Right lobe of liver (tissue), 6 donors: ENCODE data around the gene KCTD21. TPM values are rescaled to one million over a fixed set of nuclear protein-coding genes. Genes with fewer than 3 reads are reported as not detected.

Experiments used
- ATAC-seq, 4 donors: fragments of 200-7000 bp; cut with Tn5 transposase; one replicate each; pipeline ENCODE4 v1.9.1; 2020; ENCODE audit warnings: mild to moderate bottlenecking in 4 of 4, moderate library complexity in 4 of 4
- DNase-seq, 3 donors: peaks; one replicate each; pipeline ENCODE4 v3.0.0-alpha.2; 2020
- H3K27ac ChIP-seq, 3 donors: fragments of 200-600 bp; one replicate each; pipeline ENCODE4 v1.8.0; 2022
- H3K27me3 ChIP-seq, 2 donors: fragments of 200-600 bp; one replicate each; pipeline ENCODE4 v1.8.0; 2022
- H3K36me3 ChIP-seq, 4 donors: fragments of 200-600 bp; sonication (generic) in 1 of 4; one replicate each; pipeline versions ENCODE4 v1.5.1 to v1.8.0; 2017 to 2022; ENCODE audit warnings: control low read depth in 1 of 4
- H3K4me1 ChIP-seq, 4 donors: fragments of 200-600 bp; sonication (generic) in 1 of 4; one replicate each; pipeline versions ENCODE4 v1.5.1 to v1.8.0; 2017 to 2022; ENCODE audit warnings: control low read depth in 1 of 4
- H3K4me3 ChIP-seq, 3 donors: fragments of 200-600 bp; one replicate each; pipeline ENCODE4 v1.8.0; 2022
- H3K9me3 ChIP-seq, 4 donors: fragments of 200-600 bp; sonication (generic) in 1 of 4; one replicate each; pipeline versions ENCODE4 v1.5.1 to v1.8.0; 2017 to 2022; ENCODE audit warnings: control low read depth in 1 of 4
- CTCF ChIP-seq, 4 donors: fragments of 200-600 bp in 3 of 4; fragments of 450-650 bp in 1 of 4; IDR thresholded peaks; one replicate each; pipeline versions ENCODE4 v1.5.1 to v1.8.0; 2016 to 2022; ENCODE audit warnings: antibody characterized with exemption in 4 of 4, mild to moderate bottlenecking in 2 of 4
- POLR2A ChIP-seq: fragments of 450-650 bp; IDR thresholded peaks from one replicate; pipeline ENCODE4 v1.6.1; 2017; ENCODE audit warnings: antibody characterized with exemption, mild to moderate bottlenecking
- WGBS: methylation state at CpG from one replicate; pipeline ENCODE4 v1.1.6; 2018; ENCODE audit warnings: low coverage, low lambda C conversion rate; ENCODE audit not compliant: insufficient coverage; ENCODE audit errors: missing lambda C conversion rate; 5-methylcytosine and 5-hydroxymethylcytosine counted together
- intact Hi-C, 2 donors: fragments of 100-400 bp; cut with DNase I; formaldehyde crosslinking; loops; one replicate each; pipeline versions ENCODE4 v1.11.2 to v1.14.1; 2022
- total RNA-seq, 6 experiments: library from RNA; depleted of rRNA in 2 of 6; stranded (reverse); fragments of >200 nt in 2 of 6; fragmentation: NEBNext Ultra II Directional in 3 of 6; extraction: Animal tissue kit (Norgen Biotek cat#: 25700) in 3 of 6; gene quantifications; one replicate each; pipeline versions ENCODE4 v1.1.0 to v1.2.4, GENCODE V29; 2016 to 2023
- donor health status: DM: no; HTN: yes; CAD: no.
- donor health status: DM: no; HTN: no; CAD: no.
- donor health status: DM: no; HTN: no; CAD: no.
- donor health status: DM: no; HTN: yes; CAD: no.
- donor health status: DM: no; HTN: yes; CAD: no.

The KCTD21 gene
- total RNA-seq, 6 experiments from 2014 or later, result 9.6 to 15.6 (median 11.9) TPM

- WGBS, result no CpG with 5 or more reads among the region's 7 CpGs
- TF ChIP-seq CTCF (IDR thresholded peaks at IDR 0.05) (no peak), POLR2A (no peak)
- no peaks in the 10 kb centered on the region for H3K27me3 ChIP-seq
- intact Hi-C loops, result no loop called here
- no peak for ATAC-seq
- no peaks in the 10 kb centered on the region for H3K4me1 ChIP-seq
- H3K27ac ChIP-seq, result no peak overlapping the region
- H3K9me3 ChIP-seq, result no peaks in the 10 kb centered on the region
- H3K4me3 ChIP-seq, result no peak overlapping the region
- peak in 1 of 3 donors; percentile 34 for DNase-seq
- H3K36me3 ChIP-seq, result peaks cover 0 to 13% (median 3%) of the 10 kb centered on the region in 4 donors
These were observed 31.2 kb upstream of the KCTD21 start for GRCh38 chr11:78219493-78220217.

GRCh38 chr11:78218707-78219492 is 30.5 kb upstream of the KCTD21 start:
- peaks cover 0 to 17% (median 3%) of the 10 kb centered on the region in 4 donors for H3K36me3 ChIP-seq
- H3K27ac ChIP-seq, result no peak overlapping the region
- no peak for TF ChIP-seq POLR2A
- TF ChIP-seq CTCF (IDR thresholded peaks at IDR 0.05), result no peak
- no peak for ATAC-seq
- H3K27me3 ChIP-seq, result no peaks in the 10 kb centered on the region
- DNase-seq, result peak in 1 of 3 donors; percentile 33
- H3K4me3 ChIP-seq, result no peak overlapping the region
- no peaks in the 10 kb centered on the region for H3K4me1 ChIP-seq
- H3K9me3 ChIP-seq, result no peaks in the 10 kb centered on the region
- intact Hi-C loops, result no loop called here
- WGBS, result 69% methylated on average over 5 of the region's 11 CpGs

- Histone ChIP-seq H3K4me1 (no peaks in the 10 kb centered on the region), H3K9me3 (no peaks in the 10 kb centered on the region), H3K27me3 (no peaks in the 10 kb centered on the region), H3K36me3 (peaks cover 0 to 20% (median 3%) of the 10 kb centered on the region in 4 donors), H3K4me3 (no peak overlapping the region), H3K27ac (no peak overlapping the region)
- peak in 1 of 3 donors; percentile 33 for DNase-seq
- no peak for ATAC-seq
- intact Hi-C loops, result no loop called here
- TF ChIP-seq POLR2A, result no peak
- TF ChIP-seq CTCF (IDR thresholded peaks at IDR 0.05), result no peak
- WGBS, result 95% methylated on average over 8 of the region's 14 CpGs
These were observed 29.5 kb upstream of the KCTD21 start for GRCh38 chr11:78217650-78218541.

GRCh38 chr11:78216571-78217287 is 28.3 kb upstream of the KCTD21 start:
- H3K27ac ChIP-seq, result no peak overlapping the region
- H3K4me1 ChIP-seq, result no peaks in the 10 kb centered on the region
- ATAC-seq (no peak), DNase-seq (peak in 1 of 3 donors; percentile 33)
- H3K4me3 ChIP-seq, result no peak overlapping the region
- TF ChIP-seq CTCF (IDR thresholded peaks at IDR 0.05) (no peak), POLR2A (no peak)
- H3K36me3 ChIP-seq, result peaks cover 0 to 20% (median 3%) of the 10 kb centered on the region in 4 donors
- H3K27me3 ChIP-seq, result no peaks in the 10 kb centered on the region
- intact Hi-C loops, result no loop called here
- 80% methylated on average over 1 of the region's 5 CpGs for WGBS
- no peaks in the 10 kb centered on the region for H3K9me3 ChIP-seq
